Measurements from ENCODE around the gene ID1. TPM values are rescaled to one million over a fixed set of nuclear protein-coding genes. Genes with fewer than 3 reads are reported as not detected.
"Not testable (repeated sequence)": the region's sequence is repeated elsewhere in the genome, so short reads cannot be mapped to it uniquely, and the experiment has no call there.

ID1 gene
- total RNA-seq, 6 donors from 2014 or later, result 226 to 911 (median 570) TPM

DNA sequence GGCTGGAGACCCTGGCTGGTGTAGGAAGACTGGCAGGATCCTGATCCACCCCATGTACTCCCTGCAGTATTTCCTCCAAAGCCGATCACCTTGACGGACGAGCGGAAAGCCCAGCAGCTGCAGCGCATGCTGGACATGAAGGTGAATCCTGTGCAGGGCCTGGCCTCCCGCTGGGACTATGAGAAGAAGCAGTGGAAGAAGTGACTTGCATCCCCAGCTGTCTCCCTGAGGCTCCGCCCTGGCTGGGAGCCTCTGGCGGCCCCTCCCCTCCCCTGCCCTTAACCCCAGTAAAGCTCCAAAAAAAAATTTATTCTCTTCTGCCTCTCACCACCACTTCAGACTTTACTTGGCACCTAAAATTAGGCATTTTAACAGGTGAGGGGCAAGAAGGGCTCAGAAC, 39.6 kb downstream of the ID1 start:
- 80 to 89% methylated on average over 8 of the region's 8 CpGs for WGBS, 2 donors
- Histone ChIP-seq H3K4me3 (no peak overlapping the region), H3K36me3 (no peaks in the 10 kb centered on the region), H3K9me3 (no peaks in the 10 kb centered on the region), H3K27me3 (no peaks in the 10 kb centered on the region), H3K4me1 (no peaks in the 10 kb centered on the region), H3K27ac (no peak overlapping the region)
- TF ChIP-seq, protein P1, sequence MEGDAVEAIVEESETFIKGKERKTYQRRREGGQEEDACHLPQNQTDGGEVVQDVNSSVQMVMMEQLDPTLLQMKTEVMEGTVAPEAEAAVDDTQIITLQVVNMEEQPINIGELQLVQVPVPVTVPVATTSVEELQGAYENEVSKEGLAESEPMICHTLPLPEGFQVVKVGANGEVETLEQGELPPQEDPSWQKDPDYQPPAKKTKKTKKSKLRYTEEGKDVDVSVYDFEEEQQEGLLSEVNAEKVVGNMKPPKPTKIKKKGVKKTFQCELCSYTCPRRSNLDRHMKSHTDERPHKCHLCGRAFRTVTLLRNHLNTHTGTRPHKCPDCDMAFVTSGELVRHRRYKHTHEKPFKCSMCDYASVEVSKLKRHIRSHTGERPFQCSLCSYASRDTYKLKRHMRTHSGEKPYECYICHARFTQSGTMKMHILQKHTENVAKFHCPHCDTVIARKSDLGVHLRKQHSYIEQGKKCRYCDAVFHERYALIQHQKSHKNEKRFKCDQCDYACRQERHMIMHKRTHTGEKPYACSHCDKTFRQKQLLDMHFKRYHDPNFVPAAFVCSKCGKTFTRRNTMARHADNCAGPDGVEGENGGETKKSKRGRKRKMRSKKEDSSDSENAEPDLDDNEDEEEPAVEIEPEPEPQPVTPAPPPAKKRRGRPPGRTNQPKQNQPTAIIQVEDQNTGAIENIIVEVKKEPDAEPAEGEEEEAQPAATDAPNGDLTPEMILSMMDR (IDR thresholded peaks at IDR 0.05), result no peak
- TF ChIP-seq POLR2A (IDR thresholded peaks at IDR 0.05), result no peak
- no peak for TF ChIP-seq EP300 (IDR thresholded peaks at IDR 0.05)
- TF ChIP-seq POLR2AphosphoS5 (IDR thresholded peaks at IDR 0.05), result no peak
- DNase-seq, result no peak
- no peak for ATAC-seq (ENCODE audit: low FRiP score in 2 of 2)

DNA sequence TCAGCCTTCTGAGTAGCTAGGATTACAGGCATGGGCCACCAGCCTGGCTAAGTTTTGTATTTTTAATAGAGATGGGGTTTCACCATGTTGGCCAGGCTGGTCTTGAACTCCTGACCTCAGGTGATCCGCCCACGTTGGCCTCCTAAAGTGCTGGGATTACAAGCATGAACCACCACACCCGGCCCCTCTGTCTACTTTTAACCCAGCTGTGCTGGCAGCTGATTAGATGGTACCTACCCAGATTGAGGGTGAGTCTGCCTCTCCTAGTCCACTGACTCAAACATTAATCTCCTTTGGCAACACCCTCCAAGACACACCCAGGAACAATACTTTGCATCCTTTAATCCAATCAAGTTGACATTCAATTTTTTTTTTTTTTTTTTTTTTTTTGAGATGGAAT, 43.0 kb downstream of the ID1 start:
- not testable (repeated sequence) for DNase-seq
- WGBS, 2 donors, result 81 to 85% methylated on average over 3 of the region's 3 CpGs

DNA sequence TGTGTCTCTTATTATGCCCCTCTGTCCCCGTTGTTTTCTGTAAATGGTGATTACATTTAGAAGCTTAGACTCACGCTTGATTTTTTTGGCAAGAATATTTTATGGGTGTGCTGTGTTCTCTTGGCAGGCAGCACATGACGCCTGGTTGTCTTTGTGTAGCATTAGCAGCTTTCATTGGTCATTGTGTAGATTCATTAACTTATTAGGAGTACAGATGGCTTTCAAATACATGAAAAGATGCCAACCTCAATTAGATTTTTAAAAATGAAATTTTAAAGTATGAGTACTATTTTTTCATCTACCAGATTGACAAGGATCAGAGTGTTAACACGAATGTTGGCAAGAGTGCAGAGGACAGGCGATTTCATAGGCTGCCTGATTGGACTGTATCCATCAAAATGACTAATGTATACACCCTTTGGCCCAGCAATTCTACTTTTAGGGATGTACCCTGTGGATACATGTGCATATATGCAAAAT, 47.9 kb downstream of the ID1 start:
- no peak overlapping the region for H3K27ac ChIP-seq
- H3K4me1 ChIP-seq, result no peaks in the 10 kb centered on the region
- H3K27me3 ChIP-seq, result no peaks in the 10 kb centered on the region
- no peak overlapping the region for H3K4me3 ChIP-seq
- ATAC-seq (ENCODE audit: low FRiP score in 2 of 2), result no peak
- no peaks in the 10 kb centered on the region for H3K9me3 ChIP-seq
- WGBS, 2 donors, result 57 to 64% methylated on average over 5 of the region's 5 CpGs
- DNase-seq, result no peak
- TF ChIP-seq POLR2AphosphoS5 (IDR thresholded peaks at IDR 0.05) (no peak), EP300 (IDR thresholded peaks at IDR 0.05) (no peak), POLR2A (IDR thresholded peaks at IDR 0.05) (no peak)
- H3K36me3 ChIP-seq, result no peaks in the 10 kb centered on the region

More for the DNA sequence above, 43.0 kb downstream of the ID1 start:
- H3K9me3 ChIP-seq; H3K27me3 ChIP-seq; H3K4me3 ChIP-seq; ATAC-seq (ENCODE audit: low FRiP score in 2 of 2); H3K27ac ChIP-seq; H3K36me3 ChIP-seq; H3K4me1 ChIP-seq: not testable (repeated sequence)

DNA sequence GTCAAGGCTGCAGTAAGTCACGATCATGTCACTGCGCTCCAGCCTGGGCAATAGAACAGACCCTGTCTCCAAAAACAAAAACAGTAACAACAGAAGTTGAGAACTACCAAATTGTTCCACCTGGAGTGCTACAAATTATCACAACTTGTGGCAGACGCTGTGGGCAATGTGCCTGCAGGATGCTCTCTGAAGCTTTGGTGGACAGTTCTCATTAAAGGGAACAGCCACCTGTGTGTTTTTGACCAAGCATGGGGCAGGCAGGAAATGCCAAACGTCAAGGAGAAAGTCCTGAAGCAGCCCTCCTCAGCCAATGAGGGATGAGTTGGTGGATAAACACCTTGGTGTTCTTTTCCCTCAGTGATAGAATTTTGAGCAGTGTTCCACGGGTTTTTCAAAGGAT, 48.5 kb downstream of the ID1 start:
- Histone ChIP-seq H3K36me3 (no peaks in the 10 kb centered on the region), H3K27me3 (no peaks in the 10 kb centered on the region), H3K4me3 (no peak overlapping the region), H3K9me3 (no peaks in the 10 kb centered on the region), H3K4me1 (no peaks in the 10 kb centered on the region), H3K27ac (no peak overlapping the region)
- ATAC-seq (ENCODE audit: low FRiP score in 2 of 2) (no peak), DNase-seq (no peak)
- WGBS, 2 donors, result 49 to 56% methylated on average over 5 of the region's 5 CpGs
- TF ChIP-seq, protein P1 (IDR thresholded peaks at IDR 0.05), result no peak
- TF ChIP-seq POLR2A (IDR thresholded peaks at IDR 0.05), result no peak
- no peak for TF ChIP-seq POLR2AphosphoS5 (IDR thresholded peaks at IDR 0.05)
- TF ChIP-seq EP300 (IDR thresholded peaks at IDR 0.05), result no peak

DNA sequence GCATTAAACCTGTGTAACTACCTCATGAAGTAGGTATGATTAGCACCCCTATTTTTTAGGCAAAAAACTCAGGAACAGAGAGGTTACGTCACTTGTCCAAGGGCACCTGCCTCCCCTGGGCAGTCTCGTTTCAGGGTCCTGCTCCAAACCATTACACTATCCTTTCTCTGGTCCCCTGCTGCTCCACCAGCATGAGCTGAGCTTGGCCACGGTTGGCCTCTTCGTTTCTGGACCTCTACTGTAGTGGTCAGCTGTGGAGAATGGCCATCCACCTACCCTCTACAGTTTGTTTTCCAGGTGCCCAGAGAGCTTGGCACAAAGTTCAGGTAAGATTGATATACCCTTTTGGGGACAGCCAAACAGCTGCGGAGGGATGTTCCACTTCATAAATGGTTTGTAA, 49.4 kb downstream of the ID1 start:
- H3K4me1 ChIP-seq, result no peaks in the 10 kb centered on the region

More for the DNA sequence above, 49.4 kb downstream of the ID1 start:
- 75 to 87% methylated on average over 5 of the region's 5 CpGs for WGBS, 2 donors
- Histone ChIP-seq H3K36me3 (no peaks in the 10 kb centered on the region), H3K9me3 (no peaks in the 10 kb centered on the region), H3K27me3 (no peaks in the 10 kb centered on the region), H3K27ac (no peak overlapping the region), H3K4me3 (no peak overlapping the region)
- TF ChIP-seq POLR2AphosphoS5 (IDR thresholded peaks at IDR 0.05) (no peak), EP300 (IDR thresholded peaks at IDR 0.05) (no peak), POLR2A (IDR thresholded peaks at IDR 0.05) (no peak)
- TF ChIP-seq, protein P1 (IDR thresholded peaks at IDR 0.05), result no peak
- DNase-seq (no peak), ATAC-seq (ENCODE audit: low FRiP score in 2 of 2) (no peak)

Small RNA genes within 50 kb of the gene (small RNA-seq; reads per million reads assigned to genes)
- gene MIR3193, result 0 to 0.12 (median 0.03) reads per million in 4 donors

Other genes starting within 250 kb of the ID1 start
- not detected for gene DEFB118, start 236.7 kb upstream of the ID1 start, total RNA-seq
- gene DEFB119, start 214.7 kb upstream of the ID1 start, total RNA-seq, result not detected
- gene DEFB121, start 199.1 kb upstream of the ID1 start, total RNA-seq, result not detected
- gene DEFB123, start 164.7 kb upstream of the ID1 start, total RNA-seq, result not detected
- not detected for gene DEFB124, start 130.2 kb upstream of the ID1 start, total RNA-seq
- gene REM1, start 130.0 kb upstream of the ID1 start, total RNA-seq, result 1 to 10 TPM in 5 of 6 donors, under 1 TPM in 1; 0.30 to 9.5 (median 2.2) TPM
- 100 to 1,000 TPM in 2 of 6 donors, 10 to 100 TPM in 4; 58.7 to 186 (median 81.6) TPM for gene HM13, start 90.8 kb upstream of the ID1 start, total RNA-seq
- gene COX4I2, start 32.6 kb downstream of the ID1 start, total RNA-seq, result 10 to 100 TPM in 4 of 6 donors, 1 to 10 TPM in 2; 1.9 to 24.3 (median 13.5) TPM
- gene BCL2L1, start 117.6 kb downstream of the ID1 start, total RNA-seq, result 100 to 1,000 TPM; 131 to 245 (median 182) TPM
- 1 to 10 TPM; 1.0 to 6.7 (median 3.8) TPM for gene TPX2, start 134.0 kb downstream of the ID1 start, total RNA-seq
- not detected for gene MYLK2, start 214.1 kb downstream of the ID1 start, total RNA-seq
- gene FOXS1, start 240.3 kb downstream of the ID1 start, total RNA-seq, result 1 to 10 TPM in 2 of 6 donors, under 1 TPM in 1, not detected in 3; 0.91 to 1.7 (median 1.3) TPM